HG02588 (cell line): ENCODE measurements around the gene ESRRG.

Source experiments
- ATAC-seq: cut with Tn5 transposase; IDR thresholded peaks from one replicate; pipeline ENCODE4 v1.9.1; 2021; ENCODE audit warnings: mild to moderate bottlenecking, moderate library complexity; ENCODE audit not compliant: unreplicated experiment

The ESRRG gene

DNA sequence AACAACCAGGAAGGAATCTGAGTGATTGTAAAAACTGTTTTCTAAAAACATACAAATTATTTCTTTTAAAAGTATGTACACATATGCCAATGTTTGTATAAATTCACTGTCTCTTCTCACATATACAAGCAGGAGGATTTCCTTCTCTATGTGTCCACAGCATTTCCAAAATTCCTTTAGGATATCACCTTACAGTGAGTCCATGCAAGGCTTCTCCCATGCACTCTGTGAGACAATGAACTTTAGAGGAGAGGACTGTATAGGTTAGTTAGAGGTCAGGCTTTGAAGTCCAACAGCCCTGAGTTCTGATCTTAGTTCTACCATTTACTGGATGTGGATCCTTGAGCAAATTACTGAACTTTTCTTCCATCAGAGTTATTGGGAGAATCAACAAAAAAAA, 265.9 kb downstream of the ESRRG start:
- no peak for ATAC-seq

DNA sequence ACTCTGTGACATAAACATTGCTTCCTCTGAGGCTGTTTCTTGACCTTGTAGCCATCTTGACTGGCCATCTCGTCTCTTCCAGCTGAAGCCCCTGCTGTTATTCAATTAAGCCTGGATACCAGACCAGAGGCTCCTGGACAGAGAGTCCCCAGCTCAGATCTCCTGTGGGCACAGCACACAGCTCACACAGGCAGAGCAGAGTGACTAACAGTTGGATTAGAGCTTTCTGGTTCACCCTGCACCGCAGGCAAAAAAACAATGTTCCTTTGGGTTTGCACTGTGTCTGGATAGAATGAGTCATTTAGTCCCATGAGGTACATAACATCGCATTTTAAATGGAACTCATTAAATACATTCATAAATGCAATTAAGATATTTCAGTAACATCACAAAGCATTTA, 266.5 kb downstream of the ESRRG start:
- ATAC-seq = no peak

DNA sequence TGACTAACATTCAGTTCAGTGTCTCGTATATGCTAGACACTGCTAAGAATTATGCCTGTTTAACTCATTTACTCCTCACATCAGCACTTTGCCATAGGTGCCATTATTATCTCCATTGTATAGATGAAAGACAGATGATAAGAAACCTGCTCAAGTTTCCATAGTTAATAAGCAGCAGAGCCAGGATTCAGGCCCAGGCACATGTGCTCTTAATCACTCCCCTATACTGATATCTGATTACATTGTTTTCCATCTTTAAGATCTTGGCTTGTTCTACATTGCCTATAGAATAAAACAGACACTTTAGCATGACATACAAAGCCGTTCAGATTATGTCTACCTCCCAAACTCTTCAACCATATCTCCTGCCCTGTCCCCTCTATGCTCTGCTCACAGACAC, 269.5 kb downstream of the ESRRG start:
- no peak for ATAC-seq
